Measurements from ENCODE around the gene RGS19. TPM values are rescaled to one million over a fixed set of nuclear protein-coding genes. Genes with fewer than 3 reads are reported as not detected.

RGS19 gene
- total and polyA plus RNA-seq, 4 donors: 4.9 to 12.9 (median 6.3) TPM

GRCh38 chr20:64047968-64048401, 31.3 kb downstream of the RGS19 start (continued):
- TF ChIP-seq ATF3 (IDR thresholded peaks at IDR 0.05) (no peak), GABPA (IDR thresholded peaks at IDR 0.05 in 1 of 2, conservative IDR thresholded peaks at IDR 0.05 in 1 of 2) (no peak)

- no peak overlapping the region for H3K27ac ChIP-seq (ENCODE audit: low read depth in 1 of 2, low read length in 2 of 2)
- H3K9ac ChIP-seq (ENCODE audit: low read depth in 1 of 2, low read length in 2 of 2): no peak overlapping the region
- H3K4me3 ChIP-seq (ENCODE audit: low read depth in 1 of 3, low read length in 3 of 3): peak overlapping the region in 1 of 3 donors; percentile 51
- no peaks in the 10 kb centered on the region for H3K9me3 ChIP-seq (ENCODE audit: control insufficient read depth in 4 of 4, low read length in 3 of 4)
- no peak for TF ChIP-seq ATF3 (IDR thresholded peaks at IDR 0.05)
- 73% methylated on average over 8 of the region's 8 CpGs for WGBS
- H3K36me3 ChIP-seq (ENCODE audit: control insufficient read depth in 4 of 4, insufficient read depth in 3 of 4, low read depth in 1 of 4, low read length in 3 of 4): no peaks in the 10 kb centered on the region
- no peak for DNase-seq (ENCODE audit: low spot score)
- H3K27me3 ChIP-seq (ENCODE audit: control insufficient read depth in 4 of 4, insufficient read depth in 4 of 4, low read length in 3 of 4): peaks cover 0 to 11% (median 2%) of the 10 kb centered on the region in 4 donors
- peaks cover 0 to 13% (median 3%) of the 10 kb centered on the region in 4 donors for H3K4me1 ChIP-seq (ENCODE audit: control insufficient read depth in 4 of 4, insufficient read depth in 4 of 4, low read length in 3 of 4)
Measured at GRCh38 chr20:64047046-64047389, 32.3 kb downstream of the RGS19 start.

- no peak for TF ChIP-seq NR2F2 (IDR thresholded peaks at IDR 0.05)
- TF ChIP-seq EGR1 (IDR thresholded peaks at IDR 0.05; ENCODE audit: low read depth in 2 of 2): no peak
- no peak for TF ChIP-seq FOXA1 (IDR thresholded peaks at IDR 0.05)
- no peak for TF ChIP-seq HNF4A (conservative IDR thresholded peaks at IDR 0.05)
- TF ChIP-seq MAX (IDR thresholded peaks at IDR 0.05): no peak
- no peak for TF ChIP-seq JUND (IDR thresholded peaks at IDR 0.05)
- TF ChIP-seq REST (IDR thresholded peaks at IDR 0.05): no peak
- TF ChIP-seq RAD21 (IDR thresholded peaks at IDR 0.05): no peak
- TF ChIP-seq ATF3 (IDR thresholded peaks at IDR 0.05): no peak
- no peak for TF ChIP-seq GABPA (IDR thresholded peaks at IDR 0.05 in 1 of 2, conservative IDR thresholded peaks at IDR 0.05 in 1 of 2)
- no peak for TF ChIP-seq ZBTB33 (IDR thresholded peaks at IDR 0.05)
- no peak for TF ChIP-seq HNF4G (IDR thresholded peaks at IDR 0.05)
- TF ChIP-seq FOXA2 (IDR thresholded peaks at IDR 0.05): no peak
- TF ChIP-seq RXRA (IDR thresholded peaks at IDR 0.05): no peak
- no peak for TF ChIP-seq TAF1 (conservative IDR thresholded peaks at IDR 0.05)
- DNase-seq (ENCODE audit: low spot score): no peak
- H3K9me3 ChIP-seq (ENCODE audit: control insufficient read depth in 4 of 4, low read length in 3 of 4): no peaks in the 10 kb centered on the region
- no peaks in the 10 kb centered on the region for H3K36me3 ChIP-seq (ENCODE audit: control insufficient read depth in 4 of 4, insufficient read depth in 3 of 4, low read depth in 1 of 4, low read length in 3 of 4)
- H3K27ac ChIP-seq (ENCODE audit: low read depth in 1 of 2, low read length in 2 of 2): no peak overlapping the region
- no peak overlapping the region for H3K4me3 ChIP-seq (ENCODE audit: low read depth in 1 of 3, low read length in 3 of 3)
- peaks cover 0 to 7% (median 3%) of the 10 kb centered on the region in 4 donors for H3K27me3 ChIP-seq (ENCODE audit: control insufficient read depth in 4 of 4, insufficient read depth in 4 of 4, low read length in 3 of 4)
- 48% methylated on average over 11 of the region's 11 CpGs for WGBS
- H3K9ac ChIP-seq (ENCODE audit: low read depth in 1 of 2, low read length in 2 of 2): no peak overlapping the region
- H3K4me1 ChIP-seq (ENCODE audit: control insufficient read depth in 4 of 4, insufficient read depth in 4 of 4, low read length in 3 of 4): peaks cover 0 to 15% (median 3%) of the 10 kb centered on the region in 4 donors
Measured at GRCh38 chr20:64045346-64046011, 33.8 kb downstream of the RGS19 start.

Measured in liver (tissue), 9 donors.